SK-N-MC (cell line): ENCODE results near the gene LAMB4.
A peak's percentile ranks its signal among the peaks of the same experiment; 100 is the strongest.

Experiments used
- DNase-seq: peaks from one replicate; pipeline ENCODE4 v3.0.0-alpha.2; 2011; ENCODE audit warnings: low read depth, low spot score
- H3K27ac ChIP-seq: fragments of 200-600 bp; sonication (generic); 2 replicates; pipeline ENCODE4 v1.5.1; 2016; ENCODE audit warnings: mixed run types
- H3K36me3 ChIP-seq: fragments of 200-600 bp; sonication (generic); 2 replicates; pipeline ENCODE4 v1.6.1; 2017; ENCODE audit warnings: antibody characterized with exemption, low read length, mixed read lengths; ENCODE audit not compliant: insufficient read depth
- H3K4me3 ChIP-seq: fragments of 200-600 bp; sonication (generic); 2 replicates; pipeline ENCODE4 v1.5.1; 2016
- H3K9ac ChIP-seq: fragments of 200-600 bp; sonication (generic); 2 replicates; pipeline ENCODE4 v1.8.0; 2017; ENCODE audit warnings: mixed run types, mixed read lengths; ENCODE audit not compliant: insufficient read length
- H3K9me3 ChIP-seq: fragments of 200-600 bp; sonication (generic); 2 replicates; pipeline ENCODE4 v1.6.1; 2017; ENCODE audit warnings: low read depth, mild to moderate bottlenecking, antibody characterized with exemption, low read length, moderate library complexity, mixed read lengths
- EZH2 ChIP-seq: fragments of 200-600 bp; sonication (generic); IDR thresholded peaks from one replicate; pipeline ENCODE4 v1.6.1; 2017; ENCODE audit warnings: antibody characterized with exemption
- FOXP2 ChIP-seq: optimal IDR thresholded peaks from 2 replicates; pipeline ENCODE3; 2011; ENCODE audit warnings: mild to moderate bottlenecking, moderate library complexity; ENCODE audit not compliant: insufficient read depth; ENCODE audit errors: extremely low read length, control extremely low read depth
- POLR2AphosphoS5 ChIP-seq: IDR thresholded peaks from 2 replicates; pipeline ENCODE4 v1.6.1; 2012; ENCODE audit warnings: mild to moderate bottlenecking, low read depth, low read length, borderline replicate concordance

LAMB4 gene

GRCh38 chr7:107993891-107994291 is 136.3 kb downstream of the LAMB4 start:
- peaks cover 80% of the 10 kb centered on the region for H3K36me3 ChIP-seq
- TF ChIP-seq FOXP2 (no peak), EZH2 (no peak), POLR2AphosphoS5 (no peak)
- no peaks in the 10 kb centered on the region for H3K9me3 ChIP-seq
- no peak for DNase-seq
- no peak overlapping the region for H3K27ac ChIP-seq
- H3K4me3 ChIP-seq, result no peak overlapping the region
- H3K9ac ChIP-seq, result no peak overlapping the region

GRCh38 chr7:107989618-107990373 is 140.4 kb downstream of the LAMB4 start:
- DNase-seq, result no peak

GRCh38 chr7:107982918-107983389 is 147.2 kb downstream of the LAMB4 start:
- no peak for DNase-seq
- Histone ChIP-seq H3K9ac (no peak overlapping the region), H3K9me3 (no peaks in the 10 kb centered on the region), H3K27ac (no peak overlapping the region; the same call in 1 of the 2 replicates), H3K4me3 (no peak overlapping the region), H3K36me3 (peaks cover 95% of the 10 kb centered on the region)
- TF ChIP-seq POLR2AphosphoS5 (no peak), EZH2 (no peak), FOXP2 (no peak)

More at GRCh38 chr7:107989618-107990373, 140.4 kb downstream of the LAMB4 start:
- Histone ChIP-seq H3K9ac (no peak overlapping the region), H3K9me3 (no peaks in the 10 kb centered on the region), H3K27ac (peak overlapping the region; percentile 27; the same call in 1 of the 2 replicates), H3K4me3 (no peak overlapping the region), H3K36me3 (peaks cover 94% of the 10 kb centered on the region)
- TF ChIP-seq POLR2AphosphoS5 (no peak), EZH2 (no peak), FOXP2 (no peak)

GRCh38 chr7:107982042-107982840 is 147.9 kb downstream of the LAMB4 start:
- Histone ChIP-seq H3K27ac (peak overlapping the region; percentile 44; the same call in 1 of the 2 replicates), H3K9ac (no peak overlapping the region), H3K4me3 (no peak overlapping the region), H3K9me3 (no peaks in the 10 kb centered on the region), H3K36me3 (peaks cover 95% of the 10 kb centered on the region)
- no peak for TF ChIP-seq POLR2AphosphoS5
- no peak for TF ChIP-seq FOXP2
- TF ChIP-seq EZH2, result no peak
- no peak for DNase-seq

GRCh38 chr7:107981466-107981865 is 148.7 kb downstream of the LAMB4 start:
- TF ChIP-seq EZH2 (no peak), POLR2AphosphoS5 (no peak), FOXP2 (no peak)
- Histone ChIP-seq H3K36me3 (peaks cover 95% of the 10 kb centered on the region), H3K9ac (no peak overlapping the region), H3K9me3 (no peaks in the 10 kb centered on the region), H3K27ac (no peak overlapping the region), H3K4me3 (no peak overlapping the region)
- DNase-seq, result no peak

- H3K4me3 ChIP-seq, result no peak overlapping the region
- no peak overlapping the region for H3K27ac ChIP-seq
- H3K9ac ChIP-seq, result no peak overlapping the region
- TF ChIP-seq POLR2AphosphoS5 (no peak), FOXP2 (no peak), EZH2 (no peak)
- no peak for DNase-seq
- no peaks in the 10 kb centered on the region for H3K9me3 ChIP-seq
- H3K36me3 ChIP-seq, result peaks cover 95% of the 10 kb centered on the region
Observed at GRCh38 chr7:107980671-107981190, 149.4 kb downstream of the LAMB4 start.

- no peak overlapping the region for H3K4me3 ChIP-seq
- TF ChIP-seq POLR2AphosphoS5 (no peak), FOXP2 (no peak), EZH2 (no peak)
- H3K9ac ChIP-seq, result no peak overlapping the region
- no peak overlapping the region for H3K27ac ChIP-seq
- no peak for DNase-seq
- H3K36me3 ChIP-seq, result peaks cover 96% of the 10 kb centered on the region
- H3K9me3 ChIP-seq, result no peaks in the 10 kb centered on the region
Observed at GRCh38 chr7:107980171-107980570, 150.0 kb downstream of the LAMB4 start.

GRCh38 chr7:107978815-107979408 is 151.2 kb downstream of the LAMB4 start:
- no peak for TF ChIP-seq EZH2
- TF ChIP-seq FOXP2, result no peak
- TF ChIP-seq POLR2AphosphoS5, result no peak
- no peak overlapping the region for H3K9ac ChIP-seq
- DNase-seq, result no peak
- H3K4me3 ChIP-seq, result no peak overlapping the region
- H3K27ac ChIP-seq, result no peak overlapping the region
- H3K36me3 ChIP-seq, result peaks cover 95% of the 10 kb centered on the region
- no peaks in the 10 kb centered on the region for H3K9me3 ChIP-seq
